Measurements from ENCODE around the gene BTN1A1.

DNA sequence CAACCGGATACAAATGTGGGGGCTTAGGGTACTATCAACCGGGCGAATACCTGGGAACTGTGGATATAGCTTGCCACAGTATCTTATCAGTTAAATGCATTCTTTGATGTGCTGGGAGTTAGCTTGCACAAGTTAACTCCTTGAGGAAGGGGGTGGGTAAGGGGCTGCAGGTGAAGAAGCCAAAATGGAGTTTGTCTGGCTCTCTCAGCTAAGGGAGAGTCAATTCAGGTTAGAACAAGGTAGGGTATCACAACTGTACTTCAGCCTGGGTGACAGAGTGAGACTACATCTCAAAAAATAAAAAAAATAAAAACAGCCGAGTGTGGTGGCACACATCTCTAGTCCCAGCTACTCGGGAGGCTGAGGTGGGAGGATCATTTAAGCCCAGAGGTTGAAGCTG lies 8.5 kb upstream of the BTN1A1 start:
- no peak for TF ChIP-seq POLR2AphosphoS5 (IDR thresholded peaks at IDR 0.05; ENCODE audit: low read depth, low read length)
- no peak for TF ChIP-seq POLR2A (IDR thresholded peaks at IDR 0.05; ENCODE audit: low read depth, low read length)
- TF ChIP-seq TAF1 (IDR thresholded peaks at IDR 0.05; ENCODE audit: low read depth, low read length): no peak
- TF ChIP-seq SPI1 (IDR thresholded peaks at IDR 0.05; ENCODE audit: low read depth, low read length): no peak
- TF ChIP-seq PAX5 (IDR thresholded peaks at IDR 0.05; ENCODE audit: insufficient read depth, low read length, severe bottlenecking): no peak
